GM10248 (cell line): ENCODE results near the gene CAPG.

Source experiments
- CTCF ChIA-PET: fragments of 300-600 bp; sonication (Branson Sonifier 250); formaldehyde crosslinking; extraction: SDS; loops from one replicate; lab custom pipeline; 2021; ENCODE audit warnings: antibody characterized with exemption; lab: Yijun Ruan, JAX
- POLR2A ChIA-PET: fragments of 350-650 bp; sonication (Branson Sonifier 250); formaldehyde crosslinking; extraction: SDS; loops from one replicate; lab custom pipeline; 2020; ENCODE audit warnings: antibody characterized with exemption; lab: Yijun Ruan, JAX
- DNase-seq: peaks from one replicate; pipeline ENCODE4 v3.0.0; 2012; ENCODE audit errors: extremely low spot score
- CTCF ChIP-seq: IDR thresholded peaks from 2 replicates; pipeline ENCODE4 v1.5.1; 2012; ENCODE audit warnings: mild to moderate bottlenecking, low read depth; ENCODE audit errors: extremely low read depth, missing control alignments, control extremely low read depth

Gene CAPG

GRCh38 chr2:85357736-85358135 is 52.4 kb downstream of the CAPG start:
- CTCF ChIA-PET = no interaction called here
- POLR2A ChIA-PET = interaction anchor here (0.6 kb wide), 2 partner anchors 185 to 450 kb away, joined by 6 to 13 read pairs; no protein-coding TSS in a partner anchor
- TF ChIP-seq CTCF = no peak
- DNase-seq = no peak

- TF ChIP-seq CTCF = no peak
- DNase-seq = no peak
- POLR2A ChIA-PET = interaction anchor here (3.4 kb wide), 1 partner anchor 183 kb away, joined by 27 read pairs; the partner anchor contains the start of gene MAT2A
- CTCF ChIA-PET = interaction anchor here (1.6 kb wide), 1 partner anchor 35 kb away, joined by 4 read pairs; no protein-coding TSS in a partner anchor
Observed at GRCh38 chr2:85356186-85356585, 54.0 kb downstream of the CAPG start.

- no peak for DNase-seq
- ChIA-PET POLR2A (interaction anchor here (1.7 to 3.4 kb wide), 2 partner anchors 28 to 183 kb away, joined by 7 to 27 read pairs; partner anchors contain the start of genes MAT2A and TGOLN2), CTCF (interaction anchor here (1.5 to 1.7 kb wide), 2 partner anchors 14 to 197 kb away, joined by 8 to 9 read pairs; no protein-coding TSS in a partner anchor)
- TF ChIP-seq CTCF = no peak
Observed at GRCh38 chr2:85355521-85355920, 54.6 kb downstream of the CAPG start.

- ChIA-PET POLR2A (interaction anchor here (1.0 to 3.4 kb wide), 8 partner anchors 10 to 195 kb away, joined by 3 to 27 read pairs (median 4); partner anchors contain the start of genes MAT2A and TGOLN2), CTCF (interaction anchor here (0.9 to 2.0 kb wide), 6 partner anchors 8 to 197 kb away, joined by 3 to 9 read pairs (median 6); partner anchors contain the start of gene TGOLN2)
- no peak for DNase-seq
- TF ChIP-seq CTCF = no peak
Observed at GRCh38 chr2:85355073-85355410, 55.1 kb downstream of the CAPG start.

- CTCF ChIA-PET = interaction anchor here (0.9 to 2.0 kb wide), 7 partner anchors 8 to 198 kb away, joined by 3 to 9 read pairs (median 4); partner anchors contain the start of gene TGOLN2
- POLR2A ChIA-PET = interaction anchor here (0.9 to 3.4 kb wide), 11 partner anchors 11 to 257 kb away, joined by 3 to 27 read pairs (median 4); partner anchors contain the start of genes C2orf68, MAT2A and TGOLN2
Observed at GRCh38 chr2:85354286-85355072, 55.7 kb downstream of the CAPG start, which contains the start of the genes ELMOD3 and RETSAT. Gene ELMOD3 (plus strand): TSS chr2:85354769. CDS start chr2:85357199, 2,430 bp downstream. Gene RETSAT (minus strand): TSS chr2:85354528. CDS start chr2:85354507, 21 bp downstream.

More at GRCh38 chr2:85354286-85355072, 55.7 kb downstream of the CAPG start, which contains the start of the genes ELMOD3 and RETSAT:
- peak; percentile 97 for DNase-seq
- no peak for TF ChIP-seq CTCF
